GM21825 (cell line): ENCODE results near the gene DR1.
"Not testable (repeated sequence)": the region's sequence is repeated elsewhere in the genome, so short reads cannot be mapped to it uniquely, and the experiment has no call there.

ENCODE experiments used
- ATAC-seq: cut with Tn5 transposase; IDR thresholded peaks from one replicate; pipeline ENCODE4 v1.9.1; 2021; ENCODE audit warnings: mild to moderate bottlenecking, moderate library complexity; ENCODE audit not compliant: unreplicated experiment

The DR1 gene

DNA sequence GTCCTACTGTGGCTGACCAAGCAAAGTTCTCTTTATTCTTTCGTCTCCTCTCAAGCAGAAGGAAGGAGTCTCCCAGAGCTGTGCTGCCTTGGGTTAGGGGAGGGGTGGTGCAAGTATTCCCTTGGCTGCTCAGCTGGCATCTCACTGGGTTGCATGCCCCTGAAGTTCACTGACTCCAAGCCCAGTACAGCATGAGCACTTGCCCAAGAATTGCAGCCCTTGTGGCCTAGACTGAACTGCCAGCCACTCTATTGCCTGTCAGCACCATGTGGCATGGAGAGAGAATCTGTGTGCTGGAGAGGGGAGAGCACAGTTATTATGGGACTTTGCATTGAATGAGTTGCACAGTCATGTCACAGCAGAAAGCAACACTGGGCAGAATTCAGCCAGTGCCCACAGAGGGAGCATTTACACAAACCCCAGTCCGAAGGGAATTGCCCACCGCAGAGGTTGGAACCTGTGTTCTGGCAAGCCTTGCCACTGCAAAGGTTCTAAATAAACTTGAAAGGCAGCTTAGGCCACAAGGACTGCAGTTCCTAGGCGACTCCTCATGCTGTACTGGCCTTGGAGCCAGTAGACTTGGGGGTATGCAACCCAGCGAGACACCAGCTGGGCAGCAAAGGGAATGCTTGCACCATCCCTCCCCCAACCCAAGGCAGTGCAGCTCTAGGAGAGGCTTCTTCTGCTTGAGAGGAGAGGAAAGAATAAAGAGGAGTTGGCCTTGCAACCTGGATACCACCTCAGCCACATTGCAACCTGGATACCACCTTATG is 28.8 kb downstream of the DR1 start:
- ATAC-seq = no peak

DNA sequence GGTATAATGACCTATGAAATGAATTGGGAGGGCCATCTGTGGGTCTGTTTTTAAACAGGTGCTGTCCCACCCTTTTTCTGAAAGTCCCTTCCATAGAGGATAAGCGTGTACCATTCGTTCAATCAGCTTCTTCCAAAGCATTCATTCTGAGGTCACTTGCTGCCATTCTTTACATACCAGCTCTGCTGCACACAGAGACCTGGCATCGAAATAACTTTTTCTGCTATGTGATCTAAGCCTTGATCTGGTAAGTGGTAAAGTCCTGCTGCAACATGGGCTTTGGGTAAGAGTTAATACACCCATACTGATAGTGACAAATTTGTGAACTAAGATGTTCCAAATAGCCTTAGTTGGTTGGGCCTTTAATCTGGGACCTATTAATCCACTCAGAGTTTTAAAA is 38.9 kb downstream of the DR1 start:
- no peak for ATAC-seq

DNA sequence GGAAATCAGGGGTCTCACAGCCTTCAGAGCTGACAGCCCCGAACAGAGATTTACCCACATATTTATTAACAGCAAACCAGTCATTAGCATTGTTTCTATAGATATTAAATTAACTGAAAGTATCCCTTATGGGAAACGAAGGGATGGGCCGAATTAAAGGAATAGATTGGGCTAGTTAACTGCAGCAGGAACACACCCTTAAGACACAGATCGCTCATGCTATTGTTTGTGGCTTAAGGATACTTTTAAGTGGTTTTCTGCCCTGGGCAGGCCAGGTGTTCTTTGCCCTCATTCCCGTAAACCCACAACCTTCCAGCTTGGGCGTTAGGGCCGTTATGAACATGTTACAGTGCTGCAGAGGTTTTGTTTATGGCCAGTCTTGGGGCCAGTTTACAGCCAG is 40.6 kb downstream of the DR1 start:
- ATAC-seq = not testable (repeated sequence)

DNA sequence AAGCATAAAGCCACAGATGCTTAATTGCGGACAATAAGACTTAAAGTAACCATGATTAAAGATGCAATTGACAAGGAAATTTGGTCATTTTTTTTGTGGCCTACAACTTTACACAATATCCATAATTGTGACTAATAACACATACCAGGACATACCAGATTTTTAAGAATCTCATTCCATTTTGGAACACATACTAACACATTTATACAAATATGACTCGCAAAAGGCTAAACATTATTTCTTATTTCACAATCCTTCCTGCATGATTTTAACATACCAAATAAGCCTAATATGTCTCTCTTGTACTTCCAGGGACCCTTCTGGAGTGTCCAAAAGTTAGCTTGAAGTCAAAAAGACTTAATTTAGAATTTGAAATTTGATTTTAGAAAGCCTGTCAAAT is 48.8 kb downstream of the DR1 start:
- ATAC-seq = no peak

DNA sequence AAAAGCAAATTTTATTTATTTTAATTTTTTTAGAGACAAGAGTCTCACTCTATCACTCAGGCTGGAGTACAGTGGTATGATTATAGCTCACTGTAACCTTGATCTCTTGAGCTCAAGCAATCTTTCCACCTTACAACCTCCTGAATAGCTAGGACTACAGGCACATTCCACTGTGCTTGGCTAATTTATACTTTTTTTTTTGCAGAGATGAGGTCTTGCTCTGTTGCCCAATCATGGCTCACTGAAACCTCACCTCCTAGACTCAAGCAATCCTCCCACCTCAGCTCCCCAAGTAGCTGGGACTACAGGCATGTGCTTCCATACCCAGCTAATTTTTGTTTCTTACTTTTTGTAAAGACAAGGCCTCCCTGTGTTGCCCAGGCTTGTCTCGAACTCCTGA is 49.5 kb downstream of the DR1 start:
- ATAC-seq = no peak

DNA sequence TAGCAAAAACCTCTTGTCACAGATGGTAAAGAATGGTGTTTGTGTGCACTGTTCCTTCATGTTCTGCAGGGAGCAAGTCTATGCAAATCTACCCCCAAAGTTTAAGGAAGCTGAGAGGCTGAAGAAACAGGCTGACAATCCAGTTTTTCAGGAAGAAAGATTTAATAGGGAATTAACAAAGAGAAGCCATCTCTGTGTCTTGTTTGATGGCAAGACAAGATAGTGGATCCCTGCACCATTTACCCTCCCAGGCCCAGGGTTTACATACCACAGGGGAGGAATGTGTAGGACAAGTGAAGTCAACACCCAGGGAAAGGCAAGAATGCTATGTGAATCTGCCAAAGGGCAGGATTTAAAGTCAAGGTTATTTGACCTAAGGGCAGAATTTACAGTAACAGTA is 54.1 kb downstream of the DR1 start:
- ATAC-seq = no peak

DNA sequence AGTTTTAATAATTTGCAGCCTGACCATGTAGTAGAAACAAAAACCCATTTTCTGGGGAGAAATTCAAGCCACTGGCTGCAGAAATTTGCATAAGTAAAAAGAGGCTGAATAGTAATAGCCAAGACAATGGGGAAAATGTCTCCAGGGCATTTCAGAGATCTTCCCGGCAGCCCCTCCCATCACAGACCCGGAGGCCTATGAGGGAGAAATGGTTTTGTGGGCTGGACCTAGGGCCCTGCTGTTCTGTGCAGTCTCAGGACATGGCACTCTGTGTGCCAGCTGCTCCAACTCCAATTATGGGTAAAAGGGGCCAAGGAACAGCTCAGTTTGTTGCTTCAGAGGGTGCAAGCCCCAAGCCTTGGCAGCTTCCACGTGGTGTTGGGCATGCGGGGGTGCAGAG is 62.5 kb downstream of the DR1 start:
- ATAC-seq = no peak

DNA sequence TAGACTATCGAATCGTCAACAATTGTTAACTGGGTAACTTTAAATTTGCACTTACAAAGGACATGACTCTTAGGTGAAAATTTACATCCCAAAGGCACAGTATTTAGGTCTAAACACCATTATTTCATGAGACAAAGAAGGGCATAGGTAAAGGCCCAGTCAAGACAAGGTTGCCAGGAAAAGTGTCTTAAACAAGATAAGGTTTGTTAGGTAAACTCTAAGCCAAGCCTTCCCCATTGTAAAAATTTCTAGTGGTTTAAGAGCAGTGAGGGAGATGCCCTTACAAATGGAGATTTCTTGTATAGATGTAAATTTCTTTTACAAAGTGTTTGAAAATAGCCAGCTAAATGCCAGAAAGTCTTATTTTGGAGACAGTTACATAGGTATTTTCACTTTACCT is 65.3 kb downstream of the DR1 start:
- no peak for ATAC-seq

DNA sequence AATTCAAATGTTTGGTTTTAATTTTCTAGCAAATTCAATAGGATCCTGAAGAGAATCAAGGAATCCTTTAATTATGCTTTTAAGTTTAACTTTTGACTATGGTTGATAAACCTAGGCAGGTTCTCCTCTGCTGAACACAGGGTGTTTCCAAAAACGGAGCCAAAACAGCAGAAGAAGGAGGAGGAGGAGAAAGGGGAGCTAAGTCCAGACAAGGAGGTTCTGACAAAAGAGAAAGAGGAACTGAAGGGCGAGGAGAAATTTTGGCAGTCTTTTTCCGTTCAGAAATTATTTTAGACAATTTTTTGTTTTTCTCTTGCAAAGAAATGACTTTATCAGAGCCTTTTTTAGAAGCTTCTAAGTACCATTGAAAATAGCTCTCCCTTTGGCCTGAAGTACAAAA is 69.0 kb downstream of the DR1 start:
- ATAC-seq = no peak

DNA sequence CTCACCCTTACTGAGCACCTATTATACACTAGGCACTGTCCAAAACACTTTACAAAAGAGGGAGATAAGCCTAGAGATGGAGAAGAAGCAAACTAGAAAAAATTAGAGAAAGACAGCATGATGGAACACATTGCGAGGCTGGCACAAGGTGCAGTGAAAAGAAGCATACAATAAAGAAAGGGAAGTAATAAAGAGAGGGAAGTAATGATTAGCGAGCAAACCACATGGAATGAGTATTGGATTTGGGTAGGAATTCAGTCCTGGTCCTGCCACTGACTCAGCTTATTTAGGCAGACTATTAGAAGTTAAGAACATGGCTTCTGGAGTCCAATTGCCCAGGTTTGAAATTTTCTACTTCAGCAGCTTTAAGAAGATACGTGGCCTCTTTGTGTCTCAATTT is 69.6 kb downstream of the DR1 start:
- no peak for ATAC-seq

DNA sequence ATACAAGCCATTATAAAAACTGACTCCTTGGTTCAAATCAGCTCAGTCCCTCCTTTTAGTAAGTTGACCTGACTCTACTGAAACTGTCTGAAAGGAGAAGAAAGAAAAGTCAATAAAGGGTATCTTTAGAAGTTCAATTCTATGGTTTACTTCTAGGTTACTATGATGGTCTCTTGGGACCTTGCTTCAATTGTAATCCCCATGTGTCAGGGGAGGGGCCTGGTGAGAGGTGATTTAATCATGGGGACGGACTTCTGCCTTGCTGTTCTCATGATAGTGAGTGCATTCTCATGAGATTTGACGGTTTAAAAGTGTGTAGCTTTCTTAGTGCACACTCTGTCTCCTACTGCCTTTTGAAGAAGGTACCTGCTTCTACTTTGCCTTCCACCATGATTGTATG is 70.5 kb downstream of the DR1 start:
- no peak for ATAC-seq
